Tibial nerve (tissue), 4 donors: ENCODE data around the gene ASTN2.

Experiments
- CTCF ChIP-seq, 5 experiments: fragments of 200-600 bp in 3 of 5; fragments of 450-650 bp in 2 of 5; sonication (generic) in 3 of 5; IDR thresholded peaks; one replicate each; pipeline ENCODE4 v1.5.1; 2016 to 2019; ENCODE audit warnings: antibody characterized with exemption in 5 of 5, mild to moderate bottlenecking in 3 of 5, moderate library complexity in 2 of 5
- EP300 ChIP-seq, 2 donors: sonication (generic); formaldehyde crosslinking; IDR thresholded peaks; one replicate each; pipeline ENCODE4 v1.6.1; 2017; ENCODE audit warnings: antibody characterized with exemption in 2 of 2, mild to moderate bottlenecking in 1 of 2
- POLR2A ChIP-seq, 2 donors: fragments of 450-650 bp; IDR thresholded peaks; one replicate each; pipeline ENCODE4 v1.6.1; 2017; ENCODE audit warnings: antibody characterized with exemption in 2 of 2, mild to moderate bottlenecking in 2 of 2, moderate library complexity in 2 of 2

GRCh38 chr9:116741742-116742141, 673.1 kb downstream of the ASTN2 start:
- no peak for TF ChIP-seq CTCF (IDR thresholded peaks at IDR 0.05)
- no peak for TF ChIP-seq POLR2A (IDR thresholded peaks at IDR 0.05)
- TF ChIP-seq EP300 (IDR thresholded peaks at IDR 0.05): no peak
